Measurements from ENCODE around the gene PNPLA1. TPM values are rescaled to one million over a fixed set of nuclear protein-coding genes. Genes with fewer than 3 reads are reported as not detected.
"Not testable (repeated sequence)": the region's sequence is repeated elsewhere in the genome, so short reads cannot be mapped to it uniquely, and the experiment has no call there.

Gene PNPLA1
- total RNA-seq, 1 donor from 2014 or later: not detected

DNA sequence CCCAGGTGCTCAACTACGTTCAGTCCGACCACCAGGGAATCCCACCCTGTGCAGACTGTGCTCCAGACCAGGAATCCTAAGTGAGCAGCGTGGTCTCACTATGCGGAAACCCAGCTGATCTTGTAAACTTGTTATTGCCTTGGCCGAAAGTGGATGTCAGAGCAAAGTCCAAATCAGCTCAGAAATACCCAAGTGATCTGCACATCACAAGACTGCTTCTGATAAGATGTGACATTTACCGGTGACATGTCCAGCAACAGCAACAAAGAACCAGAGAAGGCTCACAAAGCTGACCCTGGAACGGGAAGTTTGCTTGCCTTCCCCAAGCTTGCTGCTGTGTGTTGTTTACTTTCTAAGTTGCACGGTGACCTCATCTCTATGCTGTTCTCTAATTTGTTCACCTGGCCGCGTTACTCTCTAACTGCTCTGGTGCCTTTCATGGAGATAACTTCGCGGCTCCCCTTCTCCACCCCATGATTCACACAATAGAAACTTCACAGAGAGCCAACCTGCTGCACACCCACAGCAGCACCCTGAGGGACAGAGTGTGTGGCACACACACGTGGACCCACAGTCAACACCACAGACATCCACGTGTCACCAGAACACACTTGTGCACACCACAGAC is 65.1 kb downstream of the PNPLA1 start:
- H3K4me3 Mint-ChIP-seq (ENCODE audit: unreplicated experiment): no peak overlapping the region
- TF ChIP-seq, protein P1, sequence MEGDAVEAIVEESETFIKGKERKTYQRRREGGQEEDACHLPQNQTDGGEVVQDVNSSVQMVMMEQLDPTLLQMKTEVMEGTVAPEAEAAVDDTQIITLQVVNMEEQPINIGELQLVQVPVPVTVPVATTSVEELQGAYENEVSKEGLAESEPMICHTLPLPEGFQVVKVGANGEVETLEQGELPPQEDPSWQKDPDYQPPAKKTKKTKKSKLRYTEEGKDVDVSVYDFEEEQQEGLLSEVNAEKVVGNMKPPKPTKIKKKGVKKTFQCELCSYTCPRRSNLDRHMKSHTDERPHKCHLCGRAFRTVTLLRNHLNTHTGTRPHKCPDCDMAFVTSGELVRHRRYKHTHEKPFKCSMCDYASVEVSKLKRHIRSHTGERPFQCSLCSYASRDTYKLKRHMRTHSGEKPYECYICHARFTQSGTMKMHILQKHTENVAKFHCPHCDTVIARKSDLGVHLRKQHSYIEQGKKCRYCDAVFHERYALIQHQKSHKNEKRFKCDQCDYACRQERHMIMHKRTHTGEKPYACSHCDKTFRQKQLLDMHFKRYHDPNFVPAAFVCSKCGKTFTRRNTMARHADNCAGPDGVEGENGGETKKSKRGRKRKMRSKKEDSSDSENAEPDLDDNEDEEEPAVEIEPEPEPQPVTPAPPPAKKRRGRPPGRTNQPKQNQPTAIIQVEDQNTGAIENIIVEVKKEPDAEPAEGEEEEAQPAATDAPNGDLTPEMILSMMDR (IDR thresholded peaks at IDR 0.05): no peak
- peaks cover 58% of the 10 kb centered on the region for H3K27me3 Mint-ChIP-seq (ENCODE audit: low read depth)
- H3K36me3 Mint-ChIP-seq (ENCODE audit: low read depth): no peaks in the 10 kb centered on the region
- H3K4me1 Mint-ChIP-seq (ENCODE audit: low read depth): peaks cover 3% of the 10 kb centered on the region
- no peak for DNase-seq (ENCODE audit: low spot score)
- no peaks in the 10 kb centered on the region for H3K9me3 Mint-ChIP-seq (ENCODE audit: low read depth)
- H3K27ac Mint-ChIP-seq (ENCODE audit: unreplicated experiment): no peak overlapping the region

DNA sequence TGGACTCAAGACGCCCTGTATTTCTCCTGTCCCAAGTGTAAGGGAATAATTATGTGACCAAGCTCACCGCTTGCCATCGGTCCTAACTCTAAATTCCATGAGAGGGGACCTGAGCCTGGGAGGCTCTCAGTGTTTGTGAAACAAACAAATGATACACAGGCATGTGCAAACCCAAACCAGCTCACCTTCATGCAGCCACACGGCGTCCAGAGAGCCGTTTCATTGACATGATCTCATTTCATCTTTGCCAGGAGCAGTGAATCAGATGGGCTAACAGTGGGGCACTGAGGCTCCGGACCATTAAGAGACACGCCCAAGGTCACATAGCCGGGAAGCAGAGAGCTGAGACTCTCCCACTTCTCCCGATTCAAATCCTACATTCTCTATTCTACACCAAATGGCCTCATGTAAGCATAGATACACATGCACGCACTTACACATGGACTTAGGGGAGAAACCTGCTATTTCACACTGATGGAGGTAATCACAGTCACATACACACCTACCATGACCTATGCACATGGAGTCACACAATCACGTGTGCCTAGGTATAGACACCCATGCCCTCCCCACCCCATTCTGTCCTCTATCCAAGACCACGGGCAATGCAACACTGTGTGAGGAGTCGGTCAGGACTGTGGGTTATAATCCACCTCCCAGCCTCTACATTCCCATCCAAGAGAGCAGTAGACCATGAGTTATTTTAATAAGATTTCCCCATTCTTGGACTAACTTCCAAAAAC is 65.8 kb downstream of the PNPLA1 start:
- Mint-ChIP-seq H3K4me3 (ENCODE audit: unreplicated experiment) (no peak overlapping the region), H3K36me3 (ENCODE audit: low read depth) (no peaks in the 10 kb centered on the region), H3K4me1 (ENCODE audit: low read depth) (peaks cover 5% of the 10 kb centered on the region), H3K27me3 (ENCODE audit: low read depth) (peaks cover 64% of the 10 kb centered on the region), H3K9me3 (ENCODE audit: low read depth) (no peaks in the 10 kb centered on the region), H3K27ac (ENCODE audit: unreplicated experiment) (no peak overlapping the region)
- TF ChIP-seq, protein P1 (IDR thresholded peaks at IDR 0.05): no peak
- no peak for DNase-seq (ENCODE audit: low spot score)

DNA sequence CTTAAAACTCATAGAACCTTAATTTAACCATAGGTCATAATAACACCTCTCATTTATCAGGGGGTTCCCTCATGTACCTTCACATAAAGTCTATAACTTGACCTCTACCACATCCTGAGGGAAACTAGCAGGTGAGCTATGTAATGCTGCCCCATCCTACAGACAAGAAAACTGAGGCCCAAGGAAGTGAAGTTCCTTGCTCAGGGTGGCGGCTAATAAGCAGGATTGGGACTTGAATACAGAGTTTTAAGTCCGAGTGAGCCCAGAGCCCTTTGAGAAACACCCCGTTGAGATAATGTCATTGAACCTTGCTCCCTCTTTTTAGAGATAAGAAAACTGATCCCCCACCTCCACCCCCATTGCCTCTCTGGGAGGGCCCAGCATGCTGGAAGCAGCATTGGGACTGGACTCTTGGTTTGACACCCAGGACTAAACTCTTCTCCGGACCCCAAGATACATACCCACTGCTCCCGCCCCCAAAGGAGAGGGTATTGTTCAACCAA is 66.4 kb downstream of the PNPLA1 start:
- no peak for DNase-seq (ENCODE audit: low spot score)
- H3K27ac Mint-ChIP-seq (ENCODE audit: unreplicated experiment): no peak overlapping the region
- TF ChIP-seq, protein P1 (IDR thresholded peaks at IDR 0.05): no peak
- no peak overlapping the region for H3K4me3 Mint-ChIP-seq (ENCODE audit: unreplicated experiment)
- no peaks in the 10 kb centered on the region for H3K36me3 Mint-ChIP-seq (ENCODE audit: low read depth)
- peaks cover 9% of the 10 kb centered on the region for H3K4me1 Mint-ChIP-seq (ENCODE audit: low read depth)
- peaks cover 68% of the 10 kb centered on the region for H3K27me3 Mint-ChIP-seq (ENCODE audit: low read depth)
- H3K9me3 Mint-ChIP-seq (ENCODE audit: low read depth): no peaks in the 10 kb centered on the region

DNA sequence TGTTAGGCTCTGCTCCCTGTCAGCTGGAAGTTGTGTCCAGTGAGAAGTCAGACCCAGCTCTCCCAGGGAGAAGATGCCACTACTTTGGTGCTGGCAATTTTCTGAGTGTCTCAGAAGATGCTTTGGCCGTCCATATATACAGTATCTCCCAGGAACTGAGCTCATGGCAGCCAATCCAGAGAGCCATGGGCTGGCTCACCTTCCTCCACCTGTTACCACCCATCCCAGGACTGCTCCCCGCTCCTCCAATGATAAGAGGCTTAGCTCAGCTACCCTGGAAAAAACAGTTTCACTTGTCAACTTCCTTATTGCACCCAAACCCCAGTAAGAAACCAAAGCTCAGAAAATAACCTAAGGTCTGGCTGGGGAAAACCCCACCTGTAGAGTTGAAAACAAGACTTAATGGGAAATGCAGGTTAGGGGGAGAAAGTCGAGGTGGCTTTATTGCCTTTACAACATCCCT is 67.0 kb downstream of the PNPLA1 start, which contains the start of gene BNIP5:
Gene BNIP5 (minus strand): TSS at position 110 of the 463 bp plus-strand sequence. CDS start 6,198 bp downstream, outside the sequence.
- peaks cover 9% of the 10 kb centered on the region for H3K4me1 Mint-ChIP-seq (ENCODE audit: low read depth)
- no peaks in the 10 kb centered on the region for H3K9me3 Mint-ChIP-seq (ENCODE audit: low read depth)
- H3K27me3 Mint-ChIP-seq (ENCODE audit: low read depth): peaks cover 67% of the 10 kb centered on the region
- TF ChIP-seq, protein P1 (IDR thresholded peaks at IDR 0.05): no peak
- no peak within 1 kb of the TSS for H3K27ac Mint-ChIP-seq (ENCODE audit: unreplicated experiment)
- DNase-seq (ENCODE audit: low spot score): no peak
- no peak within 1 kb of the TSS for H3K4me3 Mint-ChIP-seq (ENCODE audit: unreplicated experiment)
- no peaks in the 10 kb centered on the region for H3K36me3 Mint-ChIP-seq (ENCODE audit: low read depth)

DNA sequence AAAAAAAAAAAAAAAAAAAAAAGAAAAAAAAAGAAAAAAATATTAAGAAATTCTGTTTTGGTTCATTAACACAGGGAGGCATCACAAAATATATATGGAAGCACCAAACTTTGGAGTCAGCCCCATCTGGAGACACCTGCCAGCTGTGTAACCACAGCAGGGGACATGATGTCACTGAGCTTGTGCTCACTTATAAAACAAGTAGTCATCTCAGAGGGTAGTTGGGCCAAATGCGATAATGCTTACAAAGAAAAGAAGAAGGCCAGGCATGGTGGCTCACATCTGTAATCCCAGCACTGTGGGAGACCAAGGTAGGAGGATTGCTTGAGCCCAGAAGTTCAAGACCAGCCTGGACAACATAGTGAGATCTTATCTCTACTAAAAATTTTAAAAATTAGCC is 68.0 kb downstream of the PNPLA1 start:
- H3K4me3 Mint-ChIP-seq (ENCODE audit: unreplicated experiment): no peak overlapping the region
- H3K9me3 Mint-ChIP-seq (ENCODE audit: low read depth): no peaks in the 10 kb centered on the region

DNA sequence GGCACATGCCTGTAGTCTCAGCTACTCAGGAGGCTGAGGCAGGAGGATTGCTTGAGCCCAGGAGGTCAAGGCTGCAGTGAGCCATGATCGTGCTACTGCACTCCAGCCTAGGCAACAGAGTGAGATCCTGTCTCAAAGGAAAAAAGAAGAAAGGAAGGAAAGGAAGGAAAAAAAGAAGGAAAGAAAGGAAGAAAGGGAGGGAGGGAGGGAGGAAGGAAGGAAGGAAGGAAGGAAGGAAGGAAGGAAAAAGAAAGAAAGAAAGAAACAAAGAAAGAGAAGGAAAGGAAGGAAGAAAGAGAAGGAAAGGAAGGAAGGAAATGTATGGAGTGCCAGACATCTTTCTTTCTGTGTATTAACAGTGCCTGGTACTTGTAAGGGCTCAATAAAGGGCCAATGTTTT is 68.4 kb downstream of the PNPLA1 start:
- peaks cover 63% of the 10 kb centered on the region for H3K27me3 Mint-ChIP-seq (ENCODE audit: low read depth)
- DNase-seq (ENCODE audit: low spot score); H3K4me3 Mint-ChIP-seq (ENCODE audit: unreplicated experiment); H3K4me1 Mint-ChIP-seq (ENCODE audit: low read depth); H3K27ac Mint-ChIP-seq (ENCODE audit: unreplicated experiment); H3K9me3 Mint-ChIP-seq (ENCODE audit: low read depth); H3K36me3 Mint-ChIP-seq (ENCODE audit: low read depth): not testable (repeated sequence)

More for the DNA sequence above, 68.0 kb downstream of the PNPLA1 start:
- H3K4me1 Mint-ChIP-seq (ENCODE audit: low read depth): peaks cover 9% of the 10 kb centered on the region
- peaks cover 2% of the 10 kb centered on the region for H3K36me3 Mint-ChIP-seq (ENCODE audit: low read depth)
- no peak for DNase-seq (ENCODE audit: low spot score)
- TF ChIP-seq, protein P1 (IDR thresholded peaks at IDR 0.05): no peak
- H3K27me3 Mint-ChIP-seq (ENCODE audit: low read depth): peaks cover 62% of the 10 kb centered on the region
- no peak overlapping the region for H3K27ac Mint-ChIP-seq (ENCODE audit: unreplicated experiment)

Measured in chondrocyte (in vitro differentiated cells).